ENCODE measurements around the gene LPXN. TPM values are rescaled to one million over a fixed set of nuclear protein-coding genes. Genes with fewer than 3 reads are reported as not detected.

The LPXN gene
- total RNA-seq, 3 donors from 2014 or later (not counting 1 experiment from before 2014, with no cell fraction given): 81.0 to 123 (median 92.5) TPM

DNA sequence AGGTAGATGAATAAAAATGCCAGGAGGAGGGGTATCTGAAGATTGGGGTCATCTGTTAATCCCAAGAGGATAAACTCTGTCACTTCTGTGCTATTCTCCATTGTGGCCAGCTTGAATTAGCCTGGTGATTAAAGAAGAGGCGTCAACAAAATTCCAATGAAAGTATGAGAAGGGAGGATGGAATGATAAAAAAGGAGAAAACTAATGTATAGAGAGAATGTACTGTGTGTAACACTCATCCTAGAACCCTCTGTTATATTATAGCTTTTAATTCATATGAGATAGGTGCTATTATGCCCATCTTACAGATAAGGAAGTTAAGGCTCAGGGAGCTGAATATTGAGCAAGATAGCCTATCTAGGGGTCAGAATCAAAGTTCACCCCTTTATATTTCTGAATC is 67.7 kb downstream of the LPXN start, which contains the start of gene OR5B21:
Gene OR5B21 (minus strand): TSS at position 101 of the 400 bp plus-strand sequence. CDS start 0 bp downstream, at position 101.
- no peak for DNase-seq
- Mint-ChIP-seq H3K36me3 (no peaks in the 10 kb centered on the region), H3K4me1 (no peaks in the 10 kb centered on the region), H3K4me3 (no peak within 1 kb of the TSS), H3K27ac (no peak within 1 kb of the TSS), H3K27me3 (ENCODE audit: low read depth in 2 of 2) (no peaks in the 10 kb centered on the region), H3K9me3 (no peaks in the 10 kb centered on the region)
- H3K9me3 ChIP-seq (ENCODE audit: control insufficient read depth, insufficient read depth, low read length): no peaks in the 10 kb centered on the region
- no peaks in the 10 kb centered on the region for H3K4me1 ChIP-seq (ENCODE audit: control insufficient read depth, insufficient read depth, low read length)
- H3K4me3 ChIP-seq (ENCODE audit: low read length): no peak within 1 kb of the TSS
- TF ChIP-seq, protein P1, sequence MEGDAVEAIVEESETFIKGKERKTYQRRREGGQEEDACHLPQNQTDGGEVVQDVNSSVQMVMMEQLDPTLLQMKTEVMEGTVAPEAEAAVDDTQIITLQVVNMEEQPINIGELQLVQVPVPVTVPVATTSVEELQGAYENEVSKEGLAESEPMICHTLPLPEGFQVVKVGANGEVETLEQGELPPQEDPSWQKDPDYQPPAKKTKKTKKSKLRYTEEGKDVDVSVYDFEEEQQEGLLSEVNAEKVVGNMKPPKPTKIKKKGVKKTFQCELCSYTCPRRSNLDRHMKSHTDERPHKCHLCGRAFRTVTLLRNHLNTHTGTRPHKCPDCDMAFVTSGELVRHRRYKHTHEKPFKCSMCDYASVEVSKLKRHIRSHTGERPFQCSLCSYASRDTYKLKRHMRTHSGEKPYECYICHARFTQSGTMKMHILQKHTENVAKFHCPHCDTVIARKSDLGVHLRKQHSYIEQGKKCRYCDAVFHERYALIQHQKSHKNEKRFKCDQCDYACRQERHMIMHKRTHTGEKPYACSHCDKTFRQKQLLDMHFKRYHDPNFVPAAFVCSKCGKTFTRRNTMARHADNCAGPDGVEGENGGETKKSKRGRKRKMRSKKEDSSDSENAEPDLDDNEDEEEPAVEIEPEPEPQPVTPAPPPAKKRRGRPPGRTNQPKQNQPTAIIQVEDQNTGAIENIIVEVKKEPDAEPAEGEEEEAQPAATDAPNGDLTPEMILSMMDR (IDR thresholded peaks at IDR 0.05): no peak
- ATAC-seq: no peak
- no peaks in the 10 kb centered on the region for H3K36me3 ChIP-seq (ENCODE audit: control insufficient read depth, insufficient read depth, low read length)
- no peaks in the 10 kb centered on the region for H3K27me3 ChIP-seq (ENCODE audit: control insufficient read depth, insufficient read depth, low read length)
- WGBS (ENCODE audit: insufficient coverage): 100% methylated on average over 1 of the region's 1 CpG
- intact Hi-C loops (cut with micrococcal nuclease): no loop called here
- no peak within 1 kb of the TSS for H3K27ac ChIP-seq (ENCODE audit: low read length)

DNA sequence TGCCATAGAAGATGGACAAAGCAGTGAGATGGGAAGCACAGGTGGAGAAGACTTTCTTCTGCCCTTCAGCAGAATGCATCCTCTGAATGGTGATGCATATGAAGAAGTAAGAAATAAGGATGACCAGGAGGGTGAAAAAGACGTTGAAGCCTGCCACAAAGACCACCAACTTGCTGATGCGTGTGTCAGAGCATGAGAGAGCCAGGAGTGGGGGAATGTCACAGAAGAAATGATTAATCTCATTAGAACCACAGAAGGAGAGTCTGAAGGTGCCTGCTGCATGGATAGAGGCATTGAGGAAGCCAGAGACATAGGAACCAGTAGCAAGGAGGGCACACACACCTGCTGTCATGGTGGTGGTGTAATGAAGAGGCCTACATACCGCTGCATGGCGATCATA is 68.3 kb downstream of the LPXN start:
- Histone ChIP-seq H3K36me3 (ENCODE audit: control insufficient read depth, insufficient read depth, low read length) (no peaks in the 10 kb centered on the region), H3K27ac (ENCODE audit: low read length) (no peak overlapping the region), H3K9me3 (ENCODE audit: control insufficient read depth, insufficient read depth, low read length) (no peaks in the 10 kb centered on the region), H3K27me3 (ENCODE audit: control insufficient read depth, insufficient read depth, low read length) (no peaks in the 10 kb centered on the region), H3K4me3 (ENCODE audit: low read length) (no peak overlapping the region), H3K4me1 (ENCODE audit: control insufficient read depth, insufficient read depth, low read length) (no peaks in the 10 kb centered on the region)
- WGBS (ENCODE audit: insufficient coverage): 84% methylated on average over 4 of the region's 4 CpGs
- TF ChIP-seq, protein P1 (IDR thresholded peaks at IDR 0.05): no peak
- H3K36me3 Mint-ChIP-seq: no peaks in the 10 kb centered on the region
- no peaks in the 10 kb centered on the region for H3K9me3 Mint-ChIP-seq
- H3K4me3 Mint-ChIP-seq: no peak overlapping the region
- no peak overlapping the region for H3K27ac Mint-ChIP-seq
- intact Hi-C loops (cut with micrococcal nuclease): no loop called here
- no peaks in the 10 kb centered on the region for H3K4me1 Mint-ChIP-seq
- no peak for DNase-seq
- no peaks in the 10 kb centered on the region for H3K27me3 Mint-ChIP-seq (ENCODE audit: low read depth in 2 of 2)
- ATAC-seq: no peak

DNA sequence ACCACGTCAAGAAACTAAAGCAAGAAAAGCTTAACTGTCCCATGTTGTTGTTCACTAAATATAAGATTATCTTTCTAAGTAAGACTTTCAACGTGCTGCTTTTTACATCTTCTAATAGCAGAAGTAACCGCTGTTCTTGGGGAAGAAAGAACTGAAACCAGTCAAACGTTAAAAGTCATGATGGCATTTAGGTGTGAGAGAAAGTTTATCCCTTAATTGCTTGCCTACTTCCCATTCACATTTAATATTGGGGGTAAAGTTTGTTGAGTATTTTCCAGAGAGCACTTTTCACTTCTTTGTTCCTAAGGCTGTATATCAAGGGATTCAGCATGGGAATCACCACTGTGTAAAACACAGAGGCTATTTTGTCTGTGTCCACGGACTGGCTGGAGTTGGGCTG is 68.7 kb downstream of the LPXN start:
- no peaks in the 10 kb centered on the region for H3K4me1 Mint-ChIP-seq
- H3K4me3 Mint-ChIP-seq: no peak overlapping the region
- Histone ChIP-seq H3K4me1 (ENCODE audit: control insufficient read depth, insufficient read depth, low read length) (no peaks in the 10 kb centered on the region), H3K4me3 (ENCODE audit: low read length) (no peak overlapping the region), H3K9me3 (ENCODE audit: control insufficient read depth, insufficient read depth, low read length) (no peaks in the 10 kb centered on the region), H3K36me3 (ENCODE audit: control insufficient read depth, insufficient read depth, low read length) (no peaks in the 10 kb centered on the region), H3K27ac (ENCODE audit: low read length) (no peak overlapping the region), H3K27me3 (ENCODE audit: control insufficient read depth, insufficient read depth, low read length) (no peaks in the 10 kb centered on the region)
- ATAC-seq (no peak), DNase-seq (no peak)
- TF ChIP-seq, protein P1 (IDR thresholded peaks at IDR 0.05): no peak
- H3K27ac Mint-ChIP-seq: no peak overlapping the region
- intact Hi-C loops (cut with micrococcal nuclease): no loop called here
- no peaks in the 10 kb centered on the region for H3K27me3 Mint-ChIP-seq (ENCODE audit: low read depth in 2 of 2)
- WGBS (ENCODE audit: insufficient coverage): 89% methylated on average over 1 of the region's 5 CpGs
- no peaks in the 10 kb centered on the region for H3K9me3 Mint-ChIP-seq
- no peaks in the 10 kb centered on the region for H3K36me3 Mint-ChIP-seq

DNA sequence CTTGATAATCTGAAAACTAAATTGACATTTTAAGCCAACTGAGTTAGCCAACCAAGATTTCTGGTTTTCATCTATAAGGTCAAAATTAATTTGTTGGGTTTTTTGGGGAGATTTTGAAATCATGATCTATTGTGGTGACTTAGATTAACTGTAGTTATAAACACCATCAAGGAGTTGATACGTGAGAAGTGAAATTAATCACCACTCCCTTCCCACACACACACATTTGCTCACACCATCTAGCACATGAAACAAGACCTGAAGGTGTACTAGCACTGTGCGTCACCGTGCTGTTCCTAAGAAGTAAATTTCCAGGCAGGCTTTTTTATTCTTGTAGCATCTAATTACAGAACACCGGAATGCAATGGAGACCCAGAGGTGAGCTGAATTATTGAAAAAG is 69.8 kb downstream of the LPXN start:
- Histone ChIP-seq H3K36me3 (ENCODE audit: control insufficient read depth, insufficient read depth, low read length) (no peaks in the 10 kb centered on the region), H3K27me3 (ENCODE audit: control insufficient read depth, insufficient read depth, low read length) (no peaks in the 10 kb centered on the region), H3K9me3 (ENCODE audit: control insufficient read depth, insufficient read depth, low read length) (no peaks in the 10 kb centered on the region), H3K4me1 (ENCODE audit: control insufficient read depth, insufficient read depth, low read length) (no peaks in the 10 kb centered on the region), H3K4me3 (ENCODE audit: low read length) (no peak overlapping the region), H3K27ac (ENCODE audit: low read length) (no peak overlapping the region)
- Mint-ChIP-seq H3K36me3 (no peaks in the 10 kb centered on the region), H3K4me3 (no peak overlapping the region), H3K27me3 (ENCODE audit: low read depth in 2 of 2) (no peaks in the 10 kb centered on the region), H3K4me1 (no peaks in the 10 kb centered on the region), H3K27ac (no peak overlapping the region), H3K9me3 (no peaks in the 10 kb centered on the region)
- WGBS (ENCODE audit: insufficient coverage): 86% methylated on average over 4 of the region's 4 CpGs
- ATAC-seq (no peak), DNase-seq (no peak)
- TF ChIP-seq, protein P1 (IDR thresholded peaks at IDR 0.05): no peak
- intact Hi-C loops (cut with micrococcal nuclease): no loop called here

Data from natural killer cell (primary cell).